HepG2 (cell line): ENCODE data around the gene CADM1. TPM values are rescaled to one million over a fixed set of nuclear protein-coding genes. Genes with fewer than 3 reads are reported as not detected.

Experiments used
- BCLAF1 ChIP-seq: fragments of 450-650 bp; IDR thresholded peaks from 2 replicates; pipeline ENCODE4 v1.6.1; 2017; ENCODE audit warnings: mild to moderate bottlenecking
- CEBPG ChIP-seq: IDR thresholded peaks from 2 replicates; pipeline ENCODE4 v1.6.1; 2016
- FOXK1 ChIP-seq: sonication (generic); formaldehyde crosslinking; IDR thresholded peaks from 2 replicates; pipeline ENCODE4 v1.4.0; 2020; ENCODE audit warnings: low read depth, missing genetic modification reagents, borderline replicate concordance
- HNF4A ChIP-seq: sonication (generic); formaldehyde crosslinking; IDR thresholded peaks from 2 replicates; pipeline ENCODE4 v1.4.0; 2020; ENCODE audit warnings: missing genetic modification reagents
- IKZF5 ChIP-seq: IDR thresholded peaks from 2 replicates; pipeline ENCODE4 v1.6.1; 2018; ENCODE audit warnings: missing genetic modification reagents, mild to moderate bottlenecking, missing compliant biosample characterization
- LCORL ChIP-seq, 2 experiments: fragments of 450-650 bp in 1 of 2; sonication (generic) in 1 of 2; formaldehyde crosslinking in 1 of 2; IDR thresholded peaks; 2 replicates each; pipeline versions ENCODE4 v1.5.0 to v1.6.1; 2017 to 2020; ENCODE audit warnings: antibody characterized with exemption in 1 of 2, missing genetic modification reagents in 1 of 2
- MYC ChIP-seq: sonication (generic); formaldehyde crosslinking; IDR thresholded peaks from 2 replicates; pipeline ENCODE4 v1.9.0; 2021; ENCODE audit warnings: missing genetic modification reagents, borderline replicate concordance
- THAP11 ChIP-seq: IDR thresholded peaks from 2 replicates; pipeline ENCODE4 v1.6.1; 2016; ENCODE audit warnings: missing biosample characterization, missing genetic modification reagents
- THRA ChIP-seq: sonication (generic); formaldehyde crosslinking; IDR thresholded peaks from 2 replicates; pipeline ENCODE4 v1.4.0; 2020; ENCODE audit warnings: missing genetic modification reagents, borderline replicate concordance
- WIZ ChIP-seq: sonication (generic); formaldehyde crosslinking; IDR thresholded peaks from 2 replicates; pipeline ENCODE4 v1.5.1; 2020; ENCODE audit warnings: mild to moderate bottlenecking, missing genetic modification reagents
- ZBTB42 ChIP-seq: sonication (generic); formaldehyde crosslinking; IDR thresholded peaks from 2 replicates; pipeline ENCODE4 v1.5.0; 2020; ENCODE audit warnings: mild to moderate bottlenecking, missing genetic modification reagents
- ZNF382 ChIP-seq: sonication (generic); formaldehyde crosslinking; IDR thresholded peaks from 2 replicates; pipeline ENCODE4 v1.5.0; 2020; ENCODE audit warnings: missing genetic modification reagents, mild to moderate bottlenecking, borderline replicate concordance
- ZNF639 ChIP-seq: conservative IDR thresholded peaks from 2 replicates; pipeline ENCODE4 v1.6.1; 2018; ENCODE audit warnings: missing genetic modification reagents
- ZNF646 ChIP-seq: sonication (generic); formaldehyde crosslinking; IDR thresholded peaks from 2 replicates; pipeline ENCODE4 v1.9.0; 2021; ENCODE audit warnings: mild to moderate bottlenecking, missing genetic modification reagents
- ZZZ3 ChIP-seq: sonication (generic); formaldehyde crosslinking; IDR thresholded peaks from 2 replicates; pipeline ENCODE4 v1.4.0; 2020; ENCODE audit warnings: missing genetic modification reagents, mild to moderate bottlenecking, borderline replicate concordance
- polyA plus RNA-seq, 8 experiments: library from polyadenylated mRNA; depleted of rRNA in 3 of 8; stranded (reverse) in 7 of 8; unstranded in 1 of 8; fragments of >200 nt; fragmentation: Illumina TruSeq in 4 of 8; extraction: Trizol in 4 of 8; gene quantifications; 2 replicates each; pipeline versions ENCODE4 v1.2.1 to v1.2.3, GENCODE V29; 2011 to 2016; ENCODE audit warnings: low read depth in 4 of 8, missing spikeins in 1 of 8, mixed read lengths in 1 of 8; ENCODE audit not compliant: insufficient read depth in 1 of 8
- total RNA-seq, 5 experiments: library from RNA; depleted of rRNA; stranded (reverse); fragments of >200 nt; fragmentation: Illumina TruSeq; extraction: Trizol; gene quantifications; 2 replicates each; pipeline ENCODE4 v1.2.3, GENCODE V29; 2016; ENCODE audit warnings: low read depth in 1 of 5

CADM1 gene
- total and polyA plus RNA-seq, 2 of the 13 experiments (the other 11 are each of a cell fraction or from before 2014, with no cell fraction given): 71.3 to 122 TPM

- TF ChIP-seq THRA (CRISPR knock-in tag): peak; percentile 90; the same call in 1 of the 2 replicates
- no peak for TF ChIP-seq ZNF382 (CRISPR knock-in tag)
- no peak for TF ChIP-seq IKZF5 (CRISPR knock-in tag)
- no peak for TF ChIP-seq LCORL (IDR thresholded peaks at IDR 0.05)
- TF ChIP-seq LCORL (CRISPR knock-in tag; IDR thresholded peaks at IDR 0.05): peak; percentile 61; the same call in 1 of the 2 replicates
- no peak for TF ChIP-seq ZNF639 (CRISPR knock-in tag)
- TF ChIP-seq BCLAF1: no peak
- peak; percentile 59 for TF ChIP-seq HNF4A (CRISPR knock-in tag)
- TF ChIP-seq ZNF646 (CRISPR knock-in tag): no peak
- TF ChIP-seq THAP11 (CRISPR knock-in tag): 0 out of 2 replicates have a peak, but pooled peaks have one; percentile 21
- TF ChIP-seq ZBTB42: no peak
- no peak for TF ChIP-seq FOXK1 (CRISPR knock-in tag)
- TF ChIP-seq MYC (CRISPR knock-in tag): no peak
- TF ChIP-seq ZZZ3: no peak
- TF ChIP-seq CEBPG (CRISPR knock-in tag): peak; percentile 53
- no peak for TF ChIP-seq WIZ (CRISPR knock-in tag)
Observed at GRCh38 chr11:115525531-115526006, 21.4 kb upstream of the CADM1 start (continued).
